ENCODE measurements around the gene SFN. TPM values are rescaled to one million over a fixed set of nuclear protein-coding genes. Genes with fewer than 3 reads are reported as not detected.
"Not testable (repeated sequence)": the region's sequence is repeated elsewhere in the genome, so short reads cannot be mapped to it uniquely, and the experiment has no call there.

The SFN gene
- total and polyA plus RNA-seq, 2 donors (not counting 1 experiment from before 2014, with no cell fraction given), result 0.09 to 0.34 TPM

DNA sequence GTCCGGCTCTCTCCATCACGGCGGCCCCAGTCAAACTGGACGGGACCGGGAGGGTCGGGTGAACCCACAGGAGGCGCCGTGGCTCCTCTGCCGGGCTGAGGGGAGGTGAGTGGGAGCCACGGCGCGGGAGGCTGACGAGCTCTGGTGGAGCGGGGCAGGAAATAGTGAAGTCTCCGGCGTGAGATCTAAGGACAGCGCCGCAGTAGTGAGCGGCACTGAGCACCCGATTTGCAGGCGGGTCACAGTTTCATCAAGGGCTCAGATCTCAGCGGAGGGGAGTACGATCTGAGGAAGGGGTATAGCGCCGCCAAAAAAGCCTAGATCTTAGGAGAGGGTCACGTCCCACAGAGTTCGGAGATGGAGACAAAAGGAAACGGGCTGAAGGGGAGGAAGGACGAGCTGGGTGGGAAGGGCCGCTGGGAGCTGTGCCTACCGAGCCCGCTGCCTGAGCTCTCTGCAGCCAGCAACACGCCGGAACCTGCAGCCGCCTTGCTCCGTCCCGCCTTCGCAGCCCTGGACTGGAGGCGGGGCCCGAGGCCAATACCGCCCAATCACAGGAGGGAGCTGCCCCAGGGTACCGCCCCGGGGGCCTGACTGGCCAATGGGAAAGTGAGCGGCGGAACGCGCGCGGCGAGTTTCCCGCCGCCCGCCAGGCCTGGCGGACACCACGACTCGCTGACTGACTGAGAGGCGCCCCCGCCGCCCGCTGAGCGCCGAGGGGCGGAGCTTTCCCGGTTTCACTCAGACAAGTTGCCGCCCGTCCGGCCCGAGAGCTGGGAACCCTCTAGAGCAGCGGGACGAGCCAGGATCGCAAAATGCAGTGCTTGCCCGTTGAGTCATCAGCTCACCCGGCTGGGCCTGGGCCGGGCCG is 1.9 kb downstream of the SFN start:
- H3K27ac Mint-ChIP-seq, result peak overlapping the region; percentile 89
- no peaks in the 10 kb centered on the region for H4K20me1 ChIP-seq (ENCODE audit: control insufficient read depth, insufficient read depth, low read length, poor library complexity, severe bottlenecking)
- H3K4me1 Mint-ChIP-seq, result peaks cover 20% of the 10 kb centered on the region
- H3K9me3 Mint-ChIP-seq (ENCODE audit: insufficient read depth), result no peaks in the 10 kb centered on the region
- peak overlapping the region; percentile 94 for H3K4me3 Mint-ChIP-seq
- peak; percentile 97 for DNase-seq
- no peaks in the 10 kb centered on the region for H3K79me2 ChIP-seq (ENCODE audit: control insufficient read depth, insufficient read depth, low read length)
- CTCF ChIA-PET, result interaction anchor here (0.5 to 3.8 kb wide), 18 partner anchors 10 to 804 kb away, joined by 3 to 22 read pairs (median 6); partner anchors contain the start of gene GPN2
- TF ChIP-seq, protein P1, sequence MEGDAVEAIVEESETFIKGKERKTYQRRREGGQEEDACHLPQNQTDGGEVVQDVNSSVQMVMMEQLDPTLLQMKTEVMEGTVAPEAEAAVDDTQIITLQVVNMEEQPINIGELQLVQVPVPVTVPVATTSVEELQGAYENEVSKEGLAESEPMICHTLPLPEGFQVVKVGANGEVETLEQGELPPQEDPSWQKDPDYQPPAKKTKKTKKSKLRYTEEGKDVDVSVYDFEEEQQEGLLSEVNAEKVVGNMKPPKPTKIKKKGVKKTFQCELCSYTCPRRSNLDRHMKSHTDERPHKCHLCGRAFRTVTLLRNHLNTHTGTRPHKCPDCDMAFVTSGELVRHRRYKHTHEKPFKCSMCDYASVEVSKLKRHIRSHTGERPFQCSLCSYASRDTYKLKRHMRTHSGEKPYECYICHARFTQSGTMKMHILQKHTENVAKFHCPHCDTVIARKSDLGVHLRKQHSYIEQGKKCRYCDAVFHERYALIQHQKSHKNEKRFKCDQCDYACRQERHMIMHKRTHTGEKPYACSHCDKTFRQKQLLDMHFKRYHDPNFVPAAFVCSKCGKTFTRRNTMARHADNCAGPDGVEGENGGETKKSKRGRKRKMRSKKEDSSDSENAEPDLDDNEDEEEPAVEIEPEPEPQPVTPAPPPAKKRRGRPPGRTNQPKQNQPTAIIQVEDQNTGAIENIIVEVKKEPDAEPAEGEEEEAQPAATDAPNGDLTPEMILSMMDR (IDR thresholded peaks at IDR 0.05), result no peak
- TF ChIP-seq EZH2 (IDR thresholded peaks at IDR 0.05; ENCODE audit: borderline replicate concordance, insufficient read depth, low read depth, low read length, poor library complexity, severe bottlenecking), result no peak
- no peaks in the 10 kb centered on the region for H3K27me3 ChIP-seq (replicated peaks in 1 of 4; ENCODE audit: control extremely low read depth in 1 of 4, control insufficient read depth in 3 of 4, insufficient read depth in 4 of 4, low read length in 3 of 4)
- POLR2A ChIA-PET, result interaction anchor here (0.5 to 2.8 kb wide), 14 partner anchors 9 to 1095 kb away, joined by 3 to 26 read pairs (median 4); partner anchors contain the start of genes GPATCH3, GPN2, PIGV and XKR8
- peaks cover 9 to 25% of the 10 kb centered on the region in 2 donors for H3K4me1 ChIP-seq (ENCODE audit: control insufficient read depth in 2 of 2, insufficient read depth in 2 of 2, low read length in 2 of 2)
- no peaks in the 10 kb centered on the region for H3K27me3 Mint-ChIP-seq
- peak overlapping the region; percentile 95 for H3K4me2 ChIP-seq (replicated peaks; ENCODE audit: low read depth, low read length, poor library complexity, severe bottlenecking)
- peak overlapping the region; percentile 80 to 99 (median 89) for H3K4me3 ChIP-seq (ENCODE audit: control extremely low read depth in 1 of 5, extremely low read depth in 1 of 5, insufficient read depth in 1 of 5, low read depth in 2 of 5, low read length in 4 of 5)
- H2AFZ ChIP-seq (ENCODE audit: insufficient read depth, low read depth, low read length, poor library complexity, severe bottlenecking), result peak overlapping the region; percentile 99
- WGBS (ENCODE audit: insufficient coverage), result under 1% methylated on average over 75 of the region's 75 CpGs
- intact Hi-C loops (cut with micrococcal nuclease), result loop anchor here (1.0 to 2.0 kb wide), 7 partner anchors 13 to 56 kb away; partner anchors contain the start of genes GPATCH3, GPN2 and NUDC
- H3K36me3 ChIP-seq (replicated peaks in 1 of 2; ENCODE audit: control extremely low read depth in 1 of 2, control insufficient read depth in 1 of 2, extremely low read depth in 1 of 2, insufficient read depth in 2 of 2, low read length in 1 of 2), result no peaks in the 10 kb centered on the region
- peak; percentile 95 for ATAC-seq (ENCODE audit: low read depth)
- peak overlapping the region; percentile 99 for H3K9ac ChIP-seq (ENCODE audit: low read length)
- no peaks in the 10 kb centered on the region for H3K9me3 ChIP-seq (ENCODE audit: control extremely low read depth in 1 of 3, control insufficient read depth in 2 of 3, insufficient read depth in 1 of 3, low read length in 2 of 3)
- H3K27ac ChIP-seq (ENCODE audit: low read length in 2 of 2), result peak overlapping the region; percentile 86 to 90

DNA sequence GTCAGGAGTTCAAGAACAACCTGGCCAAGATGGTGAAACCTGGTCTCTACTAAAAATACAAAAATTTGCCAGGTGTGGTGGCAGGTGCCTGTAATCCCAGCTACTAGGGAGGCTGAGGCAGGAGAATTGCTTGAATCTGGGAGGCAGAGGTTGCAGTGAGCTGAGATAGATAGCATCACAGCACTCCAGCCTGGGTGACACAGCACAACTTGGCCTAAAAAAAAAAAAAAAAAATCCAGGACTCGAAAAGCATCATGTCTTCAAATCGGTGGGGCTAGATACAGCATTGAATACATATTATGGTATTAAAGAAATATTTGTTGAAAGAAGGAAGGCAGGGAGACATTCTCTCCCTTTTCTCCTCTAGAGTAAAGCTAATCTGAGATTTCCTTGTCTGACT is 10.1 kb downstream of the SFN start:
- H3K79me2 ChIP-seq (ENCODE audit: control insufficient read depth, insufficient read depth, low read length); H3K27me3 ChIP-seq (replicated peaks in 1 of 4; ENCODE audit: control extremely low read depth in 1 of 4, control insufficient read depth in 3 of 4, insufficient read depth in 4 of 4, low read length in 3 of 4); H3K9me3 ChIP-seq (ENCODE audit: control extremely low read depth in 1 of 3, control insufficient read depth in 2 of 3, insufficient read depth in 1 of 3, low read length in 2 of 3); H3K27ac ChIP-seq (ENCODE audit: low read length in 2 of 2); H3K4me1 ChIP-seq (ENCODE audit: control insufficient read depth in 2 of 2, insufficient read depth in 2 of 2, low read length in 2 of 2); intact Hi-C loops (cut with micrococcal nuclease); H3K9me3 Mint-ChIP-seq (ENCODE audit: insufficient read depth); DNase-seq; H3K9ac ChIP-seq (ENCODE audit: low read length); ATAC-seq (ENCODE audit: low read depth); H2AFZ ChIP-seq (ENCODE audit: insufficient read depth, low read depth, low read length, poor library complexity, severe bottlenecking); H3K4me3 Mint-ChIP-seq; H3K4me3 ChIP-seq (ENCODE audit: control extremely low read depth in 1 of 5, extremely low read depth in 1 of 5, insufficient read depth in 1 of 5, low read depth in 2 of 5, low read length in 4 of 5); H3K4me1 Mint-ChIP-seq; H3K27ac Mint-ChIP-seq; H3K4me2 ChIP-seq (replicated peaks; ENCODE audit: low read depth, low read length, poor library complexity, severe bottlenecking); H3K27me3 Mint-ChIP-seq: not testable (repeated sequence)
- ChIA-PET CTCF (interaction anchor here (0.7 to 1.4 kb wide), 6 partner anchors 21 to 323 kb away, joined by 3 to 6 read pairs (median 4); no protein-coding TSS in a partner anchor), POLR2A (interaction anchor here (0.6 to 1.1 kb wide), 4 partner anchors 8 to 229 kb away, joined by 4 to 6 read pairs (median 4); no protein-coding TSS in a partner anchor)
- Histone ChIP-seq H3K36me3 (replicated peaks in 1 of 2; ENCODE audit: control extremely low read depth in 1 of 2, control insufficient read depth in 1 of 2, extremely low read depth in 1 of 2, insufficient read depth in 2 of 2, low read length in 1 of 2) (peaks cover 4 to 13% of the 10 kb centered on the region in 2 experiments), H4K20me1 (ENCODE audit: control insufficient read depth, insufficient read depth, low read length, poor library complexity, severe bottlenecking) (peaks cover 12% of the 10 kb centered on the region)
- WGBS (ENCODE audit: insufficient coverage), result no CpG with 5 or more reads among the region's 2 CpGs
